Inferior parietal cortex (tissue), 1 donor: ENCODE data around the gene AMD1.
"Not testable (repeated sequence)": the region's sequence is repeated elsewhere in the genome, so short reads cannot be mapped to it uniquely, and the experiment has no call there.

Experiments
- DNase-seq: peaks from one replicate; pipeline ENCODE4 v3.0.0-alpha.2; 2016; ENCODE audit errors: extremely low spot score

The AMD1 gene

GRCh38 chr6:110873981-110874879, at the start of gene AMD1:
AMD1 (plus strand) TSS chr6:110874785; CDS start chr6:110875106, 321 bp downstream.
- DNase-seq, result peak; percentile 99

DNA sequence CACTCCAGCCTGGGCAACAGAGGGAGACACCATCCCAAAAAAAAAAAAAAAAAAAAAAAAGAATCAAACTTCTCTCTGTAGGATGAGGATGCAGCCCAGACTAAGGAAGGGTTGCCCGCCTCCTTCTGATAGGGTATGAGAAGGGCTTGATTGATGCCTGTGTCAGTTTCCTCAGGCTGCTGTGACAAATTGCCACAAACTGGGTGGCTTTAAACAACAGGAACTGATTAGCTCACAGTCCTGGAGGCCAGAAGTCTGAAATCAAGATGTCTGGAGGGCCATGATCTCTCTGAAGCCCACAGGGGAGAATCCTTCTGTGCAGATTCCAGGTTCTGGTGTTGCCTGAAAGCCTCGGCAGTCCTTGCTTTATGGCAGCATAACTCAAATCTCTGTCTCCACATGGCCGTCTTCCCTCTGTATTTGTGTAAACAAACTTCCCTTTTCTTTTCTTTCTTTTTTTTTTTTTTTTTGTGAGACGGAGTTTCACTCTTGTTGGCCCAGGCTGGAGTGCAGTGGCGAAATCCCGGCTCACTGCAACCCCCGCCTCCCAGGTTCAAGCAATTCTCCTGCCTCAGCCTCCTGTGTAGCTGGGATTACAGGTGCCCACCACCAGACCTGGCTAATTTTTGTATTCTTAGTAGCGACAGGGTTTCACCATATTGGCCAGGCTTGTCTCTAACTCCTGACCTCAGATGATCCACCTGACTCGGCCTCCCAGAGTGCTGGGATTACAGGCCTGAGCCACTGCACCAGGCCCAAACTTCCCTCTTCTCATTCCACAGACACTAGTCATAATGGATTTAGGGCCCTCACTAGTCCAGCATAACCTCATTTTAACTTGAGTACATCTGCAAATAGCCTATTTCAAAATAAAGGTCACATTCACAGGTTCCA, 48.1 kb upstream of the AMD1 start:
- no peak for DNase-seq

- DNase-seq, result peak; percentile 32
These were observed 46.2 kb upstream of the AMD1 start for GRCh38 chr6:110828396-110828795.

GRCh38 chr6:110831405-110831804, 43.2 kb upstream of the AMD1 start:
- no peak for DNase-seq

GRCh38 chr6:110833831-110834230, 40.8 kb upstream of the AMD1 start:
- DNase-seq, result no peak

DNA sequence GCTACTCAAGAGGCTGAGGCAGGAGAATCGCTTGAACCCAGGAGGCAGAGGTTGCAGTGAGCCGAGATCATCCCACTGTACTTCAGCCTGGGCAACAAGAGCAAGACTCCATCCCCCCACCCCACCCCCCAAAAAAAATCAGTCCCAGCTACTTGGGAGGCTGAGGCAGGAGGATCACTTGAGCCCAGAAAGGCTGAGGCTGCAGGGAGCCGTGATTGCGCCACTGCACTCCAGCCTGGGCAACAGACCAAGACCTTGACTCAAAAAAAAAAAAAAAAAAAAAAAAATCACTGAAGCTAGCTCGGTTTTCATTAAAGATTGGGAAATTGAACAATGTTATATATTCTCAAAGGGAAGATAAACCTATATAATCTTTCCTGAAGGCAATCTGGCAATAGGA, 38.8 kb upstream of the AMD1 start:
- not testable (repeated sequence) for DNase-seq

DNA sequence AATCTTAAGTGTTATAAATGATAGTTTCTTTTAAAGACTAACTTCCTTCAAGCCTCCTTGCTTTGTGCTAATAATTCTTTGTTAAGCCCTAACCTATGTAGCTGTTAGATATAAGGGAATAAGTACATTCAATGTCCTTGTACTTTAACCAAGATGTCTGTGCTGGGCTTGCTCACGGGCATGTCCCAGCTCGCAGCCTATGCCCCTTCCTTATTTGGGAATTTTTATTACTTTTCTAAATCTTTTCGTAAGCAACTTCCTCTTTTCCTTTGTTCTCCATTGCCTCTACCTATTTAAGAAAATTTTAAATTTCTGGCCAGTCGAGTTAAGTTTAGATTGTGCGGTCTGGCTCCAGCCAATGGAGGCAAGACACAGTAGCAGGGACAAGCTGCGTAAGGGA, 33.3 kb upstream of the AMD1 start:
- no peak for DNase-seq

DNA sequence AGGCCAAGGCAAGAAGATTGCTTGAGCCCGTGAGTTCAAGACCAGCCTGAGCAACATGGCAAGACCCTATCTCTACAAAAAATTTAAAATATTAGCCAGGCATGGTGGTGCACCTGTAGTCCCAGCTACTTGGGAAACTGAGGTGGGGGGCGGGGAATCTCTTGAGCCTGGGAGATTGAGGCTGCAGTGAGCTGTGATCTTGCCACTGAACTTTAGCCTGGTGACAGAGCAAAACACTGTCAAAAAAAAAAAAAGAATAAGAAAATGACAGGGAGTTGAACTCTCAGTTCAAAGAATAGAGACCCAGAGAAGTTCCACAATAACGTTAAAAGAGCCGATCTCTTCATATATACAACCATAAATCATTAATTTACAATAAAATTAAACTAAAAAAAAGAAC, 24.8 kb upstream of the AMD1 start:
- DNase-seq, result no peak

- DNase-seq, result no peak
These were observed 21.8 kb upstream of the AMD1 start for GRCh38 chr6:110852773-110853172.

DNA sequence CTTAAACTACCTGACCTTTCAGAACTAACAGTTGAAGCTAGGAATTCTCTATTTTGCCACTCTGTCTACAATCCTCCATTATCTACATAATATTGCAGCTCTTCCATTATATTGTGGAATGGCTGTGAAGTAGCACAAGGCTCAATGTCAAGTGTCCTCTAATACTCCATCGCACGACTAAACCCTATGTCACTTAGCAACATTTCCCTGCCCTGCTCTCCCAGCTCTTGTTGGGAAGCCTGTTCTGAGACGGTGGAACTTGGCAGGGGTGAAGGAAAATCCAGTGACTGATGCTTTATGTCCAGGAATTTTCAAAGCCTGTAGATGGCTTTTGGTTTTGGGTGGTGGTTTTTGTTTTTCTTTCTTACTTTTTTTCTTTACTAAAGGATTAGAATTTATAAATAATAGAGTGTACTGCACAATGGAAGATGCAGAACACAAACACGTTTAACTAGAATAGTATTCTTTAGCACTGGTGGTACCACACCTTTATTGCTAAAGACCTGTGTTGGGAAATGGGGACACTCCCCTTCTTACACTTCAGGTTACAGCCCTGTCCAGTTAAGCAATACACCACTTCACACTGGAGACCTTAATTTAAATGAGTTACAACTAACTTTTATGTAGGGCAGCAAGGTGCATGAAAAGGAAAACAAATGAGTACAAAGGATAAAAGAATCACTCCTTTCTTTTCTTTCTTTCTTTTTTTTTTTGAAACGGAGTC, 20.7 kb upstream of the AMD1 start:
- no peak for DNase-seq

GRCh38 chr6:110856296-110856695, 18.3 kb upstream of the AMD1 start:
- no peak for DNase-seq

- no peak for DNase-seq
These were observed 16.6 kb upstream of the AMD1 start for GRCh38 chr6:110858016-110858415.

DNA sequence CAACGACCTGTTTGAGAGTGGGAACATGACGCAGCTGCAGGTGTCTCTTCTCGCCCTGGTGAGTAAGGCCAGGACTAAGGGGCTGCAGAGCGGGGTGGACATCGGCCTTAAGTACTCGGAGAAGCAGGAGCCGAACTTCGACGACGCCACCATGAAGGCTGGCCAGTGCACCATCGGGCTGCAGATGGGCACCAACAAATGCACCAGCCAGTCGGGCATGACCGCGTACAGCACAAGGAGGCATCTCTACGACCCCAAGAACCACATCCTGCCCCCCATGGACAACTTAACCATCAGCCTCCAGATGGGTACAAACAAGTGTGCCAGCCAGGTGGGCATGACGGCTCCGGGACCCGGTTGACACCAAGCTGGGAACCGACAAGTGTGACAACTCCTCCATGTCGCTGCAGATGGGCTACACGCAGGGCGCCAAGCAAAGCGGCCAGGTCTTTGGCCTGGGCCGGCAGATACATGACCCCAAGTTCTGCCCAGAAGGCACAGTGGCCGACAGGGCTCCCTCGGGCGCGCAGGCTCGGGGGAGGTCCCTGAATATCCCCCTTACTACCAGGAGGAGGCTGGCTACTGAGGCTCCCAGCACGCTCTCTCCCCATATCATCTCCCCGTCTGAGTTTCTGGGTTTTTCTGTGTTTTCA, 15.9 kb upstream of the AMD1 start:
- no peak for DNase-seq

GRCh38 chr6:110859335-110859792, 15.2 kb upstream of the AMD1 start:
- no peak for DNase-seq

DNA sequence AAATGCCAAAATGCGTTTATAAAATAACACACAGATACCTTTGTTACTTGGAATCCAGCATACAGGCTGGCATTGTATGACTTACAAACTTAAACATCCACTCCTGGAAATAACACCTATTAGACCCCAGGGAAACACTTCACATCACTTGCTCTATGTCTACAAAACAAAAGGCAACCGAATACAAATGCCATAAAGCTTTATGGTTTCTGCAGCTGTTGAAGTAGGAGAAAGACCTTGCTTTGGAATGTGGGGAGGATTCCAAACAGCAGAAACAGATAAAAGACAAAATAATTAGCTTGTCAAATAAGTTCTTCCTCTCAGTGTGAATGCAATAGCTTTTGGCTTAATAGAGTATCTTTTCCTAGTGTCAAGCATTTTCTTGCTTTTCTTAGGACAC, 9.8 kb upstream of the AMD1 start:
- no peak for DNase-seq

- DNase-seq, result peak; percentile 21
These were observed 429 bp downstream of the AMD1 start for GRCh38 chr6:110874880-110875547.

GRCh38 chr6:110875548-110876169, 1.1 kb downstream of the AMD1 start:
- no peak for DNase-seq

- peak; percentile 77 for DNase-seq
These were observed 1.7 kb downstream of the AMD1 start for GRCh38 chr6:110876170-110876773.

DNA sequence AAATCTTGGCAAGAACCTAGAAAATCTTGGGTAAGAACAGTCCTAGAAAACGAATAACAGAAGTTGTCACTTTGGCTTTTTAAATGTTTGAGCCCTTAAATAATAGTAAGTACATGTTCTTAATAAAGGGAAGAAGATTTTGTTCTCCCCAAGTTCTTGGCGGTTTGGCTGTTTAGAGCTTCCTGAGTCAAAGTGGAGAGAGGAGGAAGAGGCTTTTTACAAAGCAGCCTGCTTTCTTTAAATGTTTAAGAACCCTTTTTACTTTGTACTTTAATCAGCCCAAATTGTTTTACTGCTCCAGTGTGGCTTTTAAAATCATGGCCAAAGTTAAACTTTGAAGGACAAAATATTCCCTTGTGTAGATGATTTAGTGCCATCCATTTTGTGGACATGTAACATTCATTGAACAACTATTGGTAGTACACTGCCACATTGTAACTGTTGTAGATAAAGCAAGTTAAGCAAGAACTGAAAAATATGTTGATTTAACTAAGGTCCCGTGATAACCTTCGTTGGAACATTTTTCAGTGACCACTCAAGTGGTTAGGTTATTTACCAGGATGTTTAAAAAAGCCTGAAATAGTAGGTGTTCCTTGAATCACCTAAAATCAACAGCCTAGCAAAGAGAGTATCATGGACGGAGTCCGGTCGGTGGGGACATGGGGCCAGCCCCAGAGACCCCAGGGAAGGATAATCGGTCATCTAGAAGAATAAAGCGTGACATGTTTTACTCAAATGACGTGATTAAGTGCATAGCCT, 2.4 kb downstream of the AMD1 start:
- DNase-seq, result peak; percentile 27
